Measurements from ENCODE around the gene DDIT3. TPM values are rescaled to one million over a fixed set of nuclear protein-coding genes. Genes with fewer than 3 reads are reported as not detected.

Gene DDIT3
- total RNA-seq, 1 donor from 2014 or later, result 23.8 TPM

DNA sequence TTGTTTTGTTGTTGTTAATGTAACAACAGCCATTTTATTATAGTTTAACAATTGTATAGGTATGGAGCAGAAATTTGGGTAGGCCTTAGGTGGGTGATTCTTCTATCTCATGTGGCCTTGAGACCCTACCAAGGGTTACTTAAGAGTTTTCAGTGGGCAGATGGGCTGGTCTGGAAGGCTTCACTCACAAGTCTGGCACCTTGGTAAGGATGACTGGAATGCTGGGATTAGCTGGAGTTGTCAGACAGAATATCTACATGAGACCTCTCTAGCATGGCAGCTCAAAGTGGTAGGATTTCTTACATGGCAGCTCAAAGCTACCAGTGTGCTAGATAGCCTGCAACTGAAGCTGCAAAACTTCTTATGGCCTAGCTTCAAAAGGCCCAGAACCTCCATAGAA lies 34.6 kb downstream of the DDIT3 start:
- DNase-seq, result no peak

DNA sequence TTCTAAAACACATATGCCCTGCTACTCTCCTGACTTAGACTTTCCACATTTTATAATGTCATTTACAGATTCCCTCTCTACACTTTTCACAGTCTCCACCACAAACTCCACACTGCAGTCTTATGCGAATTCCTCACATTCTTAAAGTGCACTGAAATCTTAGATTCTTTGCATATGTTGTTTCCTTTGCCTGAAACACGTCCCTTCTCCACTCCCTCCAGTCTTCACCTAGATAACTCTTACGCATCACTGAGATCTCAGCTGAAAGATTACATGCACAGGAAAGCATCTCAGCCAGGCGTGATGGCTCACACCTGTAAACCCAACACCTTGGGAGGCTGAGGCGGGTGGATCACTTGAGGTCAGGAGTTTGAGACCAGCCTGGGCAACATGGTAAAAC lies 36.8 kb downstream of the DDIT3 start:
- DNase-seq, result no peak

DNA sequence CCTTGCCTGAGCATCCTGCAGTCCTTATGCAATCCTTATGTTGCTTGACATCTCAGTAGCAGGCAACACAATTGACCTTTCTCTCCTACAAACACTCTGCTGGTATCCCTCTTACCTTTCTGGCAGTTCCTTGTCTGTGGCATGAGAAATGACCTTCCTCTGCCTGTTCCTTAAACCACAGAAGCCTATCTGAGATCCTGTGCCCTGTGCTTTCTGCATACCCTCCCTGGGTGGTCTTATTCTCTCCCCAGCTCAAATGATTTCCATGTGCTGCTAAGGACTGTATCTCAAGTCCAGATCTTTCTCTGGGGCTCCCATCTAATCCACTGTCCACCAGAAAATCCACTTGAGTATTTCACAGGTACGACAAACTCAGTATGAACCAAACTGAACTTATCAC lies 38.6 kb downstream of the DDIT3 start:
- DNase-seq, result no peak

- DNase-seq, result no peak
Observed at GRCh38 chr12:57479376-57480115, 40.8 kb downstream of the DDIT3 start, which contains the start of gene ARHGAP9. Gene ARHGAP9, minus strand, starts transcription at chr12:57479866. Its CDS starts 460 bp downstream, at chr12:57479406.

GRCh38 chr12:57479043-57479375 lies 41.3 kb downstream of the DDIT3 start:
- no peak for DNase-seq

GRCh38 chr12:57477710-57478681 lies 42.3 kb downstream of the DDIT3 start:
- DNase-seq, result no peak

DNA sequence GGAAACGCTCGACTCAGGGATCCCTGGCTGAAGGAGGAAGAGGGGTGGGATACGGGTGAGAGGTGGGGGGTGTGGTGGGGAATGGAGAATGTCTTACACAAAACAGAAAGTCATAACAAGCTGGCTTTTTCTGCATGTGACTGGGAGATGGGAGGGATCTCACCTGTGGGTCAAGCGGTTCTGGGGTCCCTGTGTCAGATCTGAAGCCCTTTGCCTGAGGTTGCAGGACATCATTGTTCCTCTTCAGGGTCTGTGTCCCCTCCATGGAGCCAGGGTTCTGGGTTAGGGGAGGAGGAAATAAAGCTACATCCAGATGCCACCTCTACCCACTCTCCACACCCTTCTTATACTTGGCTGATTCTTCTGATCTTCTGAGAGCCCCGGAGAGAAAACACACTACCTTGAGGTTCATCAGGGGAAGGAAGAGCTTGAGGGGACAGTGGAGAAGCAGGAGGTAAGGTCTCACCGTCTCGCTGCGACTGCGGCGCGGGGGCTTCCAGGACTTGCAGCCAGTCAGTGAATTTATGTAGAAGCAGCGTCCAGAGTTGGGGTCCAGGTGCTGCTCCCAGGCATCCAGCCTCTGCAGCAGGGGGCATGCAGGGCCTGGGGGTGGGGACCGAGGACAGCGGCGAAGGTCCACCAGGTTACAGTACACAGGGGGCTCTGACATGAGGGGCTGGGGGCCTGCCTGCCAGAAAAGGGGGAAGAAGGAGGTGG lies 43.2 kb downstream of the DDIT3 start:
- DNase-seq, result no peak

GRCh38 chr12:57476162-57476992 lies 43.9 kb downstream of the DDIT3 start:
- no peak for DNase-seq

DNA sequence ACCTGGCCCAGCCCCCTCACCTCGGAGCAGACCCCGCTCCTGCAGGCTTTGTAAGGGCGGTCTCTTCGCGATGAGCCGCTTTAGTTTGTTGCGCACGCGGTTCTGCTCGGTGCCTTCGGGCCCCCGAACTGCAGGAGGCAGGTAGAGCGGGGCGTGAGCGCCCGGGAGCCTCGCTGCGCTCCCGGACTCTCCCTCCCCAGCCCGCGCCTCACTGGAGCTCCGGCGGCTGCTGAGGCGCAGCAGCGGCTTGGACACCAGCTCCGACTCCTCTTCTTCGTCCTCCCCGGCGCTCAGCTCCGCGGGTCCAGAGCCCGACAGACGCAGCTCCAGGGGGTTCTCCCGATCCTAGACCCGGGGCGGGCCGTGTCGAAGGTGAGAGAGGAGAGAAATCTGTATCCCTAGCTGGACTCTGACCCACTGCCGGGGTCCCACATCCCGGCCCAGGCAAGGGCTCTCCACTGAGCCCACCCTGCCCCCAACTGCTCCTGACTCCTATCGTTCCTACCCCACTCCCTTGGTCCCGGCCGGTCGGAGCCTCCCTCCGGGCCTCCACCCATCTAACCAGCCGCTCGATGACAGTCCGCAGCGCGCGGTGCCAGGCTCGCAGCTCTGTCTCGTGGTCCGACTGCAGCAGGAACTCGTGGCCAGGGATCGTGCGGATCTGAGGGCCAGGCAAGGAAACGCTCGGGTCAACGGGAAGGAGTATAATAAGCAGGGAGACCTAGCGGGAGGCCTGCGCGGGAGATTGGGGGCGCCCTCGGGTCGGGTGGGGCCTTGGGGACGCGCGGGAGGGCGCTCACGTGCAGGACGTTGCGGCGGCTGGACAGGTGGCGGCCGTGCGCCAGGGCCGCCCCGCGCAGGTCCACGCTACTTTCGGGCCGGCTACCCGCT lies 44.8 kb downstream of the DDIT3 start:
- DNase-seq, result no peak

- DNase-seq, result no peak
Observed at GRCh38 chr12:57474862-57475261, 45.5 kb downstream of the DDIT3 start.

DNA sequence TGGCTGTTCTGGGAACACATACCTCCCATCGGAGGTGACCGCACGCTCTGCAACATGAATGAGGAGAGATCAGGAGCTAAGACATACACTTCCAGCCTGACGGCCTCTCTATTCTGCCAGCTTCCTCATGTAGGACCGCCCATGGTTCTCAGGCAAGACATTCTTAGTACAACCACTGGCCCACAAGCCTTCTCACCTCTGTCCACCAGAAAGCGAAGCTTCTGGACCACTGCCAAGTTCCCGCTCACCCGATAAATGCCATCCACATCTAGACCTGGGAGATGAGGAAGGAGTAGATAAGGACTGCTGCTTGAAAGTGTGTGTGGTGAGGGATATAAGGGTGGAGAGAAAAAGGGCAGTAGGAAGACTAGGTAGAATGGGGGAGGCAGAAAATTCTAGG lies 45.9 kb downstream of the DDIT3 start:
- no peak for DNase-seq

- no peak for DNase-seq
Observed at GRCh38 chr12:57473886-57474285, 46.4 kb downstream of the DDIT3 start.

- no peak for DNase-seq
Observed at GRCh38 chr12:57473392-57473791, 46.9 kb downstream of the DDIT3 start.

- DNase-seq, result no peak
Observed at GRCh38 chr12:57472391-57472790, 47.9 kb downstream of the DDIT3 start.

- no peak for DNase-seq
Observed at GRCh38 chr12:57471661-57472060, 48.7 kb downstream of the DDIT3 start.

DNA sequence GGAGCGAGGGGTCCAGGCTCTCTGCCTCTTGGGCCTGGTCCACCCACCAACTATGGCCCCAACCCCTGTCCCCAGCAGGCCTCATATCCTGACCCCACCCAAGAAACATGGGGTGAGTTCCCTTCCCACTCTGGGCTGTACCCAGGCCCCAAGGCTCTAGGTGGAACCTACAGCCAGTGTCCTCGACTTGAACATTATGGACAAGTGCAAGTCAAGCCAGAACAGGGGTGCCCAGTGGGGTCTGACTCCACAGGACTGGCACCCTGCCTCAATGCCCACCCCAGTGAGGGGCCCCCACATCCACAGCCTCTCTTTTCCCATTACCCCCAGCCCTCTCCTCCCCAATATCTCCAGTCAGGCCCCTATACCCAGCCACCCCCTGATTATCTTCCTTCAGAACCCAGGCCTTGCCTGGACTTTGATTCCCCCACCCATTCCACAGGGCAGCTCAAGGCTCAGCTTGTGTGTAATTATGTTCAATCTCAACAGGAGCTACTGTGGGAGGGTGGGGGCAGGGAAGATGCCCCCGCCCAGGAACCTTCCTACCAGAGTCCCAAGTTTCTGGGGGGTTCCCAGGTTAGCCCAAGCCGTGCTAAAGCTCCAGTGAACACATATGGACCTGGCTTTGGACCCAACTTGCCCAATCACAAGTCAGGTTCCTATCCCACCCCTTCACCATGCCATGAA lies 49.2 kb downstream of the DDIT3 start:
- DNase-seq, result no peak

DNA sequence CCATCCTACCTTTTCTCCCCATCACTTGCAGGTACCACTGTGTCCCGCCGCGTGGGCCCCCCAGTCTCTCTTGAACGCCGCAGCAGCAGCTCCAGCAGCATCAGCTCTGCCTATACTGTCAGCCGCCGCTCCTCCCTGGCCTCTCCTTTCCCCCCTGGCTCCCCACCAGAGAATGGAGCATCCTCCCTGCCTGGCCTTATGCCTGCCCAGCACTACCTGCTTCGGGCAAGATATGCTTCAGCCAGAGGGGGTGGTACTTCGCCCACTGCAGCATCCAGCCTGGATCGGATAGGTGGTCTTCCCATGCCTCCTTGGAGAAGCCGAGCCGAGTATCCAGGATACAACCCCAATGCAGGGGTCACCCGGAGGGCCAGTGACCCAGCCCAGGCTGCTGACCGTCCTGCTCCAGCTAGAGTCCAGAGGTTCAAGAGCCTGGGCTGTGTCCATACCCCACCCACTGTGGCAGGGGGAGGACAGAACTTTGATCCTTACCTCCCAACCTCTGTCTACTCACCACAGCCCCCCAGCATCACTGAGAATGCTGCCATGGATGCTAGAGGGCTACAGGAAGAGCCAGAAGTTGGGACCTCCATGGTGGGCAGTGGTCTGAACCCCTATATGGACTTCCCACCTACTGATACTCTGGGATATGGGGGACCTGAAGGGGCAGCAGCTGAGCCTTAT lies 49.9 kb downstream of the DDIT3 start:
- no peak for DNase-seq

DNA sequence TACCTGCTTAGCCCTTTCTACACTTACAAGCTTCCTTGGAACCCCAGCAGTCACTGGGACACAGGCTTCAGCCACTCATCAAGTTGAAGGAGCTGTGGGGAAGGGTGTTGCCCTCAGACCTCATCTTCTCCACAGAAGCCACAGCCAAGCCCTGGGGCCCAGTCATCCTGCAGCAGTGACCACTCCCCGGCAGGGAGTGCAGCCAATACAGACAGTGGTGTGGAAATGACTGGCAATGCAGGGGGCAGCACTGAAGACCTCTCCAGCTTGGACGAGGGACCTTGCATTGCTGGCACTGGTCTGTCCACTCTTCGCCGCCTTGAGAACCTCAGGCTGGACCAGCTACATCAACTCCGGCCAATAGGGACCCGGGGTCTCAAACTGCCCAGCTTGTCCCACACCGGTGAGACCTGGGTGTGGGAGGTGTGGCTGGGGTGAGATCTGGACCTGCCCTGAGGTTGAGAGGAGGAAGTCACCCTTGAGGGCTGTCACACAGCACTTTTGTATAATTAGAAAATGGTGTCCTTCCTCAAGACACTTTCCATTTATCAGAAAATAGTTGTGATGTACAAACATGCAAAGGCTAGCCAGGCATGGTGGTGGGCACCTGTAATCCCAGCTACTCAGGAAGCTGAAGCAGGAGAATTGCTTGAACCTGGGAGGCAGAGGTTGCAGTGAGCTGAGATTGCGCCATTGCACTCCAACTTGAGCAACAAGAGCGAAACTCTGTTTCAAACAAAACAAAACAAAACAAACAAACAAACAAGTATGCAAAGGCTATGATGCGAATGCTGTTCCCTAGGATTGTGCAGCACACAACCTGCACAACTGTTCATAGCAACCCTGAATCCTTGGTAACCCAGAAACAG lies 50.8 kb downstream of the DDIT3 start:
- no peak for DNase-seq

- no peak for DNase-seq
Observed at GRCh38 chr12:57467915-57468314, 52.4 kb downstream of the DDIT3 start.
